HL-60 (cell line): Measurements from ENCODE around the gene ELMO1.

Source experiments
- CTCF ChIP-seq: IDR thresholded peaks from one replicate; pipeline ENCODE4 v1.5.1; 2011; ENCODE audit warnings: low read length, control low read depth, inconsistent platforms; ENCODE audit not compliant: insufficient read depth
- POLR2AphosphoS5 ChIP-seq: IDR thresholded peaks from 2 replicates; pipeline ENCODE4 v1.6.1; 2012; ENCODE audit warnings: low read depth

- TF ChIP-seq CTCF, result no peak
- TF ChIP-seq POLR2AphosphoS5, result no peak
Observed at GRCh38 chr7:37419496-37419895, 29.2 kb downstream of the ELMO1 start.
